HG03354 (cell line): ENCODE data around the gene TMEM98.
"Not testable (repeated sequence)": the region's sequence is repeated elsewhere in the genome, so short reads cannot be mapped to it uniquely, and the experiment has no call there.

Source experiments
- ATAC-seq: cut with Tn5 transposase; IDR thresholded peaks from one replicate; pipeline ENCODE4 v1.9.1; 2021; ENCODE audit warnings: mild to moderate bottlenecking; ENCODE audit not compliant: unreplicated experiment, poor library complexity, severe bottlenecking

TMEM98 gene

DNA sequence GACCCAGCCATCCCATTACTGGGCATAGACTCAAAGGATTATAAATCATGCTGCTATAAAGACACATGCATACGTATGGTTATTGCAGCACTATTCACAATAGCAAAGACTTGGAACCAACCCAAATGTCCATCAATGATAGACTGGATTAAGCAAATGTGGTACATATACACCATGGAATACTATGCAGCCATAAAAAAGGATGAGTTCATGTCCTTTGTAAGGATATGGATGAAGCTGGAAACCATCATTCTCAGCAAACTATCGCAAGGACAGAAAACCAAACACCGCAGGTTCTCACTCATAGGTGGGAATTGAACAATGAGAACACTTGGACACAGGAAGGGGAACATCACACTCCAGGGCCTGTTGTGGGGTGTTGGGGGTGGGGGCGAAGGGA, 41.3 kb downstream of the TMEM98 start:
- ATAC-seq, result not testable (repeated sequence)

DNA sequence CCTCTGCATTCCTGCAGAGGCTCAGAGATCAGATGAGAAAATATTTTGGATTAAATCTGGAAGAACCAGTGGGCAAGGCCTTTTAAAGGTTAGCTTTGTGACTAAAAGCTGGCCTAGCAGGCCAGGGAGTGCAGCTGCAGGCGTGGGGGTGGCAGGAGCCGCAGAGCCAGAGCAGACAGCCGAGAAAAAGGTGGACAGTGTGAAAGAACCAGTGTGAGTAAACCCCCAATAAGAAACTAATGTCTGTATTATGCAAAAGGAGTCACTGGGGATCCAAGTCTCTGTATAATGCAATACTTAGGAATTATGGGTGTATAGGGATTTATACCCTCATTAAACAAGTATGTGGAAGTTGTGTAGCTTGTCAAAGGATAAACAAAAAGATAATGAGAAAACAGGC, 42.3 kb downstream of the TMEM98 start:
- ATAC-seq, result peak; percentile 72

DNA sequence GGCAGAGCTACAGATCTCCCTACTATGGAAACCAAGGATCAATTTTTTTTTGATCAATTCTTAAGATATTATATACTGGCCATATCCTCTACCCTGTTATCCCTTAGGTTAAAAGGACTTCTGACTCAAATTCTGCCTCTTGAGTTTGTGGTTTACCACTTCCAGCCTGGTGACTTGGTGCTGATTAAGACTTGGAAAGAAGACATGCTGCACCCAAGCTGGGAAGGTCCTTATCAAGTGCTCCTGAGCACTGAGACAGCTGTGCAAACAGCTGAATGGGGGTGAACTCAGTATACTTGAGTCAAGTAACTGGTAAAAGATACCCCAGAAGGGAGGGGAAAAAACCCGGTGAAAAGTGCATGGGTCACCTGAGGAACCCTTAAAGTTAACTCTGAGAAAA, 43.2 kb downstream of the TMEM98 start:
- no peak for ATAC-seq

DNA sequence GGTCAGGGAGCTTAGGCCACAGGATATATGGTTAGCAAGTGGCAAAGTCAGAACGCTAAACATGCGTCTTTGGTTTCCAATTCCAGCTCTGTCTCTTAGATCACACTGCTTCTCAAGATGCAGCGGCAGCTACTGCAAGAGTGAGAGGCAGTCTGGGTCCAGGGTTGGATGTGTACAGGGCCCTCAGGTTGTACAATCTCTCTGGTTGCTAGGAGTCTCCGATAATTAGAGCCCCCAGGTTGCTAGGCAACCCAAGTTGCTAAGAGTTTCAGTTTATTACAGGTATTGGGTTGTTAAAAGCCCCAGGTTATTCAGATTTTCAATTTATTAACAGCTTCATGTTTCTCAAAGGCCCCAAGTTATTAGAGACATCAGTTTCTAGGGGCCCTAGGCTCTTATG, 48.2 kb downstream of the TMEM98 start:
- no peak for ATAC-seq

DNA sequence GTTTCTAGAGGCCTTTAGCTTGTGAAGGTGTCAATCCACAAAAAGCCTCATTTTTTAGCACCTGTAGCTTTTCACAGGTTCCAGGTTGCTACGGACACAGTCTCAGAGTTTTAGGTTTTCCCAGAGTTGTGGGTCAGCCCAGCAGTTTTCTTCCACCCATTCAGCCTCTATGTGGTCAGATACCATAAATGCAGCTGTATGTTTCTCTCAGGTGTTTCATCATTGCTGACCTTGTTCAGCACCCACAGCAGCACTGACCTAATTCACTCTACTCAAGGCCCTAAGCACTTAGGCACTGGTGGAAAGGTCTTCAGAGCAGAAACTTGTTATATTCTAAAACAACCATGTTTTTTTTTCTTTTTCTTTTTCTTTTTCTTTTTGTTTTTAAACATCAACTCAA, 48.7 kb downstream of the TMEM98 start:
- ATAC-seq, result no peak

DNA sequence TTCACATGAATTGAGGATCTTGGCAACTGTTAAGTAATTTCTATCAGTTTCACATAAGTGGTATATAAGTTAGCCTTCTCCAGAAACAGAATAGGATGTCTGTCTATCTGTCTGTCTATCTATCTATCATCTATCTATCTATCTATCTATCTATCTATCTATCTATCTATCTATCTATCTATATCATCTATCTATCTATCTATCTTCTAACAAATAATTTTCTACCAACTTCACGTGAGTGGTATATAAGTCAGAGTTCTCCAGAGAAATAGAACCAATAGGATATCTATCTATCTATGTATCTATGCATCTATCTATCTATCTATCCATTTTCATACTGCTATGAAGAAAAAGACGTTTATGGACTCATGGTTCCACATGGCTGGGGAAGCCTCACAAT, 52.3 kb downstream of the TMEM98 start:
- ATAC-seq, result no peak

DNA sequence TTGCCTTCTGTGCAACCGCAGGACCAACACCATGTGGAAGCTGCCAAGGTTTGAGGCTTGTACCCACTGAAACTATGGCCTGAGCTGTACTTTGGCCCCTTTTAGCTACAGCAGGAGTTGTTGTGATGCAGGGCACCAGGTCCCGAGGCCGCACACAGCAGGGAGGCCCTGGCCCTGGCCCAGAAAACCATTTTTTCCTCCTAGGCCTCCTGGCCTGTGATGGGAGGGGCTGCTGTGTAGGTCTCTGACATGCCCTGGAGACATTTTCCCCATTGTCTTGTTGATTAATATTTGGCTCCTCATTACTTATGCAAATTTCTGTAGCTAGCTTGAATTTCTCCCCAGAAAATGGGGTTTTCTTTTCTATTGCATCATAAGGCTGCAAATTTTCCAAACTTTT, 53.7 kb downstream of the TMEM98 start:
- ATAC-seq, result not testable (repeated sequence)

DNA sequence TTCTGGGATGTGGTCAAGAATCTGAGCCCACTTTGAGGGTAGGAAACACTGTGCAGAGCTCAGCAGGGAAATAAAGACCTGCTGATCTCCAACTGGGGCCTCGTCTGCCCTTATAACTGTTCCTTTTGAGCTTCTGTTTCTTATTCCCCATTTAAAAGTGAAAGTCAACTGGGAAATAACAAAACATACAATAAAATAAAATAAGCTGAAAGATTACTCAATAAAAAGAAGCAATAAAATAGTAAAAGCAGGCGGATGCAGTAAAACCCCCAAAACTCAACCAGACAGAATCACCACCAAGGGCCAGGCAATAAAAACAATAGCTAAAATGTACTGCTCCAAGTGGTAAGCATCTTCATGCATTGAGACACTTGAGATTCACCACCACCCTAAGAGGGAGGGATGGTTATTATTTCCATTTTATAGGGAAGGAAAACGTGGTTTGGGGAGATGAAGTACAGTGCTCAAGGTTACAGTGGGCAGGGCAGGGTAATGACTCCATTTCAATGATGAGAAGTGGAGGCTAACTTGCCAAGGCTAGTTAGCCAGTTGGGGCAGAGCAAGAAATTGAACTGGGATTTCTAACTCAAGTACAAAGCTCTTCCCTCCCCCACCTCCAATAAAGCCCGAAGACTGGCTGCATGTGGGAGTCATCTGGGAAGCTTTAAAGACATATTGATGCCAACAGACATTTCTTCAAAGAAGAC, 57.2 kb downstream of the TMEM98 start:
- no peak for ATAC-seq

DNA sequence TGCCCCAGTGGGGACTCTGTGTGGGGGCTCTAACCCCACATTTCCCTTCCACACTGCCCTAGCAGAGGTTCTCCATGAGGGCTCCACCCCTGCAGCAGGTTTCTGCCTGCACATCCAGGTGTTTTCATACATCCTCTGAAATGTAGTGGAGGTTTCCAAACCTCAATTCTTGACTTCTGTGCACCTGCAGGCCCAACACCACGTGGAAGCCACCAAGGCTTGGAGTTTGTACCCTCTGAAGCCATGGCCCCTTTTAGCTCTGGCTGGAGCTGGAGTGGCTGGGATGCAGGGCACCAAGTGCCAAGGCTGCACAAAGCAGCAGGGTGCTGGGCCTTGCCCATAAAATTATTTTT, 59.5 kb downstream of the TMEM98 start:
- ATAC-seq, result not testable (repeated sequence)

DNA sequence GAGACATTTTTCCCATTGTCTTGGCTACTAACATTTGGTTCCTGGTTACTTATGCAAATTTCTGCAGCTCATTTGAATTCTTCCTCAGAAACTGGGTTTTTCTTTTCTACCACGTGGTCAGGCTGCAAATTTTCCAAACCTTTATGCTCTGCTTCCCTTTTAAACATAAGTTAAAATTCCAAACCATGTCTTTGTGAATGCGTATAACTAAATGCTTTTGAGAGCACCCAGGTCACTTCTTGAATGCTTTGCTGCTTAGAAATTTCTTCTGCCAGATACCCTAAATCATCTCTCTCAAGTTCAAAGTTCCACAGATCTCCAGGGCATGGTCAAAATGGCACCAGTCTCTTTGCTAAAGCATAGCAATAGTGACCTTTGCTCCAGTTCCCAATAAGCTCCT, 59.9 kb downstream of the TMEM98 start:
- ATAC-seq, result not testable (repeated sequence)

DNA sequence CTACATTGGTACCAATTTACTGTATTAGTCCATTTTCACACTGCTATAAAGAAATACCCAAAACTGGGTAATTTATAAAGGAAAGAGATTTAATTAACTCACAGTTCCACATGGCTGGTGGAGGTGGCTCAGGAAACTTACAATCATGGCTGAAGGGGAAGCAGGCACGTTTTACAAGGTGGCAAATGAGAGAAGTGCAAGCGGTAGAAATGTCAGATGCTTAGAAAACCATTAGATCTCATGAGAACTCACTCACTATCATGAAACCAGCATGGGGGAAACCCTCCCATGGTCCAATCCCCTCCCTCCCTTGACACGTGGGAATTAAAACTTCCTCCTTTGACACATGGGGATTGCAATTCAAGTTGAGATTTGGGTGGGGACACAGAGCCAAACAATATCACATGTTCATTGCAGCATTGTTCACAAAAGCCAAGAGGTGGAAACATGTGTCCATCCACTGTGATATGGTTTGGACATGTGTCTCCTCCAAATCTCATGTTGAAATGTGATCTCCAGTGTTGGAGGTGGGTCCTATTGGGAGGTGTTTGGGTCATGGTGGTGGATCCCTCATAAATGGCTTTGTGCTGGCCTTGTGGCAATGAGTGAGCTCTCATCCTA, 60.6 kb downstream of the TMEM98 start:
- no peak for ATAC-seq

DNA sequence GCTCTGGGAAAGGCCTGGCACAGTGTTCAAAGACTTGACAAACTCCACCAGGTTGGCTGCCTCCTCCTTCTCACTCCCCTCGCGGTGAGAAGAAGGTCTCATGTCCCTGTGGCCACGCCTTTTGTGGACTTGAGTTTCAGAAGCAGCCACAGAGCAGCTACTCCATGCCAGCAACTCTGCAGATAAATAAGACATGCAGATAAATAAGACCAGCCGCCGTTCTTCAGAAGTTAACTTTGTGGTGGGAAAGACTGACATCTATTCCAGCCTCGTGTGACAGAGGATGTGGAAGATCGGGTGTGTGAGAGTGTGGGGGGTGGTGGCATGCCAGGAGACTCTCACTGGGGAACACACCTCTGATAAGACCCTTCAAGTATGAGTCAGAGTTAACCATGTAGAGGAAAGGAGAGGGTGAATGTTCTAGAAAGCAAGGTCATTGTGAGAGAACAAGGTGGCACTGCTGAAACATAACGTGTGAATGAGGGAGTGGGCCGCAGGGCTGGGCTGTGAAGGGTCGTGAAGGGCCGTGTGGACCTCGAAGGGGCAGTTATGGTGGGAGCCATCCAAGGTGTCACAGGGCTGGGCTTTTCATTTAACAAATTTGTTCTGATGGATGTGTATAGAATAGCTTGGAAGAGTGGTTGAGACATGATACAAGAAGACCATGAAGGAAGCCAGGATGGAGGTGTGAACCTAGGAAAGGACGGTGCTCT, 64.5 kb downstream of the TMEM98 start:
- no peak for ATAC-seq

DNA sequence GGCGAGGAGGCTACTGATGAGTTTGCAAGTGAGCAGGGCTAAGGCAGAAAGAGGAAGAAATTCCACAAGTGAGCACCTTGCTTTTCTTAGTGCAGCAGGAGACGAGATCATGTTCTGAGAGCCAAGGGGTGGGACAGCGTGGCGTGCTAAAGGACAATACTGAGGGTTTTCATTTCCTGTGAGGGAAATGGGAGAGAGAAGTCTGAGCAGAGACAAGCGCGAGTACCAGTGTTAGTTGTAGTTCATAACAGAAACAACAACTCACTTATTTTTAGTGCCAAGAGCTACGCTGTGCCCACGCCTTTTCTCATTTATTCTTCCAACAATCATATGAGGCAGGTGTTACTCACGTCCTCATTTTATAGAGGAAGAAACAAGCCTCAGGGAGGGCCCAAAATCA, 66.0 kb downstream of the TMEM98 start:
- no peak for ATAC-seq
